ENCODE data around the gene DZANK1.

DNA sequence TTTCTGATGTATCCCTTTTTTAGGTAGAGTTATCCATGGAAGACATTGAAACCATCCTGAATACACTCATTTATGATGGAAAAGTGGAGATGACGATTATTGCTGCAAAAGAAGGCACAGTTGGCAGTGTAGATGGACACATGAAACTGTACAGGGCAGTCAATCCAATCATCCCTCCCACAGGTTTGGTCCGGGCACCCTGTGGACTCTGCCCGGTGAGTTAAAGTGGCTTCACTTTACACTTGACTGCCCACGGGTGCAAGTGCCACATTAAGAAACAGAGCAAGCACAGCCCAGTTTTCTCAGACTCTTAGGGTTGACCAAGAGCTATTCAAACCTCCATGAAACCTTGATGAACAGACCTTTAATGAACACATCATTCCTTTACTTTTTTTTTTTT, 14.8 kb upstream of the DZANK1 start:
- TF ChIP-seq, protein P1, sequence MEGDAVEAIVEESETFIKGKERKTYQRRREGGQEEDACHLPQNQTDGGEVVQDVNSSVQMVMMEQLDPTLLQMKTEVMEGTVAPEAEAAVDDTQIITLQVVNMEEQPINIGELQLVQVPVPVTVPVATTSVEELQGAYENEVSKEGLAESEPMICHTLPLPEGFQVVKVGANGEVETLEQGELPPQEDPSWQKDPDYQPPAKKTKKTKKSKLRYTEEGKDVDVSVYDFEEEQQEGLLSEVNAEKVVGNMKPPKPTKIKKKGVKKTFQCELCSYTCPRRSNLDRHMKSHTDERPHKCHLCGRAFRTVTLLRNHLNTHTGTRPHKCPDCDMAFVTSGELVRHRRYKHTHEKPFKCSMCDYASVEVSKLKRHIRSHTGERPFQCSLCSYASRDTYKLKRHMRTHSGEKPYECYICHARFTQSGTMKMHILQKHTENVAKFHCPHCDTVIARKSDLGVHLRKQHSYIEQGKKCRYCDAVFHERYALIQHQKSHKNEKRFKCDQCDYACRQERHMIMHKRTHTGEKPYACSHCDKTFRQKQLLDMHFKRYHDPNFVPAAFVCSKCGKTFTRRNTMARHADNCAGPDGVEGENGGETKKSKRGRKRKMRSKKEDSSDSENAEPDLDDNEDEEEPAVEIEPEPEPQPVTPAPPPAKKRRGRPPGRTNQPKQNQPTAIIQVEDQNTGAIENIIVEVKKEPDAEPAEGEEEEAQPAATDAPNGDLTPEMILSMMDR (IDR thresholded peaks at IDR 0.05; ENCODE audit: extremely low read depth in 1 of 2, insufficient read depth in 1 of 2, low read depth in 1 of 2, low read length in 2 of 2): no peak
- TF ChIP-seq GATA2 (IDR thresholded peaks at IDR 0.05; ENCODE audit: insufficient read depth, insufficient read length, low read depth, low read length): no peak
